BE2C (cell line): Measurements from ENCODE around the gene HOXC5.

Experiments used
- DNase-seq: peaks from one replicate; pipeline ENCODE4 v3.0.0-alpha.2; 2020
- H3K27me3 ChIP-seq: fragments of 250-450 bp; sonication (Bioruptor Pico); 2 replicates; pipeline ENCODE4 v1.5.1; 2020; ENCODE audit warnings: mild to moderate bottlenecking
- H3K36me3 ChIP-seq: fragments of 250-450 bp; sonication (Bioruptor Pico); 2 replicates; pipeline ENCODE4 v1.5.1; 2020; ENCODE audit warnings: mild to moderate bottlenecking
- H3K4me1 ChIP-seq: fragments of 250-450 bp; sonication (Bioruptor Pico); 2 replicates; pipeline ENCODE4 v1.5.1; 2020
- H3K4me3 ChIP-seq: 2 replicates; pipeline ENCODE4 v1.5.1; 2011; ENCODE audit warnings: low read depth, low read length
- H3K9me3 ChIP-seq: fragments of 250-450 bp; sonication (Bioruptor Pico); 2 replicates; pipeline ENCODE4 v1.5.1; 2020
- TF ChIP-seq, protein P1 (sequence below): IDR thresholded peaks from 2 replicates; pipeline ENCODE4 v1.5.1; 2012; ENCODE audit warnings: mild to moderate bottlenecking, low read depth, low read length

The HOXC5 gene

DNA sequence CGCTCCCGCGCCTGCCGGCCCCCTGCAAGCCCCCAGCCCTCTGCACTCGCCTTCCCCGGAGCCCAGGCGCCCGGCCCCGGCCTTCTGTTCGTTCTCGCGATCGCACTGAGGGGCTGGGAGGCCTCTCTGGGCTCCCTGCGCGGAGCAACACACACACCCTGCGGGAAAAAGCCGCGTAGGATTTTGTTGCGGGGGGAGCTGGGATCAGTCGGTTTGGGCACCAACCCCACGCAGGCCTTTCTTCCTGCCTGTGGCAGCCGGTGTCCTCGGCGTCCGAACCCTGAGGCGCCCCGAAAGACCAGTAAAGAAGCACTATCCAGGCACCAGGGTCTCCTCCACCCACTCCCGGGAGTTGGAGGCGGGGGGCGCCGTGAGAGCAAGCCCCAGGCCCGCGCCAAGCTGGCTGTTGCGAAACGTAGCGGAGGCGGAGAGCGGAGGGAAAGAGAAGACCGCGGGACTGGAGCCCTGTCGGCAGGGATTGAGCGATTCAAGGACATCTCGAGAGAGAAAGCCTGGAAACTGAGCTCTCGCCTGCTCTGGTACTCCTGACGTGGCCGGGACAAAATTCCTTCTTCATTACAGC lies 1.9 kb upstream of the HOXC5 start:
- Histone ChIP-seq H3K9me3 (no peaks in the 10 kb centered on the region), H3K4me3 (no peak overlapping the region), H3K4me1 (peaks cover 16% of the 10 kb centered on the region), H3K36me3 (no peaks in the 10 kb centered on the region), H3K27me3 (no peaks in the 10 kb centered on the region)
- no peak for DNase-seq
- TF ChIP-seq, protein P1, sequence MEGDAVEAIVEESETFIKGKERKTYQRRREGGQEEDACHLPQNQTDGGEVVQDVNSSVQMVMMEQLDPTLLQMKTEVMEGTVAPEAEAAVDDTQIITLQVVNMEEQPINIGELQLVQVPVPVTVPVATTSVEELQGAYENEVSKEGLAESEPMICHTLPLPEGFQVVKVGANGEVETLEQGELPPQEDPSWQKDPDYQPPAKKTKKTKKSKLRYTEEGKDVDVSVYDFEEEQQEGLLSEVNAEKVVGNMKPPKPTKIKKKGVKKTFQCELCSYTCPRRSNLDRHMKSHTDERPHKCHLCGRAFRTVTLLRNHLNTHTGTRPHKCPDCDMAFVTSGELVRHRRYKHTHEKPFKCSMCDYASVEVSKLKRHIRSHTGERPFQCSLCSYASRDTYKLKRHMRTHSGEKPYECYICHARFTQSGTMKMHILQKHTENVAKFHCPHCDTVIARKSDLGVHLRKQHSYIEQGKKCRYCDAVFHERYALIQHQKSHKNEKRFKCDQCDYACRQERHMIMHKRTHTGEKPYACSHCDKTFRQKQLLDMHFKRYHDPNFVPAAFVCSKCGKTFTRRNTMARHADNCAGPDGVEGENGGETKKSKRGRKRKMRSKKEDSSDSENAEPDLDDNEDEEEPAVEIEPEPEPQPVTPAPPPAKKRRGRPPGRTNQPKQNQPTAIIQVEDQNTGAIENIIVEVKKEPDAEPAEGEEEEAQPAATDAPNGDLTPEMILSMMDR: no peak

DNA sequence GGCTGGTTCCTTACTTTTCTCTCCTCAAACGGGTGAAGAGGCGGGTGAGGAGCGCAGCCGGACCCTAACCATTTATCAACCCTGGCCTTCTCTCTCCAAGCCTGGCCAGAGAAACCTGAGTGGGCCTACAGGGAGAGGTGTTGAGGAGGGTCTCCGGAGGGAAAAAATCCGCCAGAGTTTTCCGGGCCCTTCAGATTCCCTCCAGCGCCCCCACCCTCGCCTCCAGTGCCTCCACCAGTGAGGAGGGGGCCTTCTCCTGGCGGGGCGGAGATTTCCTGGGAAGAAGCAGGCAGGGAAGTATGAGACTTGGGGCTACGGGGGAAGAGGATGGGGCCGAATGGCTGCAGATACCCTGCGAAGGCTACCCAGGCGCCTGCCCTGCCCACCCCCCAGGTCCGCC lies 1.4 kb upstream of the HOXC5 start:
- Histone ChIP-seq H3K36me3 (no peaks in the 10 kb centered on the region), H3K9me3 (no peaks in the 10 kb centered on the region), H3K4me1 (peaks cover 18% of the 10 kb centered on the region), H3K4me3 (no peak overlapping the region), H3K27me3 (no peaks in the 10 kb centered on the region)
- TF ChIP-seq, protein P1: no peak
- no peak for DNase-seq

DNA sequence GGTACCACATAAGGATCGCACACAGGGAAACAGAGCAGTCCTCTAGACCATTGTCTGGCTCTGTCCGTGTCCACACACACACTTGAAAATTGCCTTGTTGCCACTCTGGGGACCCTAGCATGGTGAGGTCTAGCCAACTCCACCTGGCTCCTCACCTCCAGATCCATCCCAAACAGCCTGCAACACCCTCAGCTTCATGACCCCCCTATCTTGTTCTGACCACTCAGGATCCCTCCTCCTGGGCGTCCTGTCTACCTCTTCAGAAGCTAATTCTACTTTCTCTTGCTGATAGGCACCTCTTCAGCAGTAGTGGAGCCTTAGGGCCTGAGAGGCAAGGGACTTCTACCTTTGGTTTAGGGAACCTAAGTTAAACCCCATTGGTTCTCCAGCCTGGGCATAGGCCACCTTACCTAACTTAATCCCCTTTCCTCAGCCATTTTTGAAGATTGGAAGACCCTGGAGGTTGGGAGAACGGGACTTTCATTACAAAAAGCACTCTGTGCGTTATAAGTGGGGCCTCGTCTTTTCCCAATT lies 697 bp upstream of the HOXC5 start:
- Histone ChIP-seq H3K36me3 (no peaks in the 10 kb centered on the region), H3K9me3 (no peaks in the 10 kb centered on the region), H3K27me3 (no peaks in the 10 kb centered on the region), H3K4me3 (no peak overlapping the region), H3K4me1 (peaks cover 25% of the 10 kb centered on the region)
- no peak for DNase-seq
- TF ChIP-seq, protein P1: no peak

DNA sequence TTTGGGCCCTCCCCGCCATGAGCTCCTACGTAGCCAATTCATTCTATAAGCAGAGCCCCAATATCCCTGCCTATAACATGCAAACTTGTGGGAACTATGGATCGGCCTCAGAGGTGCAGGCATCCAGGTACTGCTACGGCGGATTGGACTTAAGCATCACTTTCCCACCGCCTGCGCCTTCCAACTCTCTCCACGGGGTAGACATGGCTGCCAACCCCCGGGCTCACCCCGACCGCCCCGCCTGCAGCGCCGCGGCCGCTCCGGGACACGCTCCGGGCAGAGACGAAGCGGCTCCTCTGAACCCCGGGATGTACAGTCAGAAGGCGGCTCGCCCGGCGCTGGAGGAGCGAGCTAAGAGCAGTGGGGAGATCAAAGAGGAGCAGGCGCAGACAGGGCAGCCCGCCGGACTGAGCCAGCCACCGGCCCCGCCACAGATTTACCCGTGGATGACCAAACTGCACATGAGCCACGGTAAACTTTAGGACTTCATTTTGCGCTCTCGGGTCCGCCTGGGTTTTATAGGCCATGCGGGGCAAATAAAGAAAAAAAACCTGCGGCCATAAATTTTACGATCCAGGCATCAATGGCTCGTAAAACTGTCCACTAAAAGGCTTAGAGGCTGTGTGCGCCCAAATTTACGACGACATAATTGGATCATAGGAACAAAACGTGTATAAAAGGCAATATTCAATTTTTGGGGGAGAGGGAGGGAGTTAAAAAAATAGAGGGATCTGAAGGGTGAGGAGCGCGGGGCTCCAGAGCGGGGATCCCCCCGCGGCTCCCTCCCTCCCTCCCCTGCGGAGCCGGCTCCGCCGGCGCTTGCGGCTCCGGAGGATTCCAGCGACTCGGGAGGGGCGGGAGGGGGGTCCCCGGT lies 493 bp downstream of the HOXC5 start:
- no peaks in the 10 kb centered on the region for H3K36me3 ChIP-seq
- no peaks in the 10 kb centered on the region for H3K27me3 ChIP-seq
- no peaks in the 10 kb centered on the region for H3K9me3 ChIP-seq
- H3K4me3 ChIP-seq: peak overlapping the region; percentile 71
- TF ChIP-seq, protein P1: no peak
- peak; percentile 69 for DNase-seq
- peaks cover 28% of the 10 kb centered on the region for H3K4me1 ChIP-seq

DNA sequence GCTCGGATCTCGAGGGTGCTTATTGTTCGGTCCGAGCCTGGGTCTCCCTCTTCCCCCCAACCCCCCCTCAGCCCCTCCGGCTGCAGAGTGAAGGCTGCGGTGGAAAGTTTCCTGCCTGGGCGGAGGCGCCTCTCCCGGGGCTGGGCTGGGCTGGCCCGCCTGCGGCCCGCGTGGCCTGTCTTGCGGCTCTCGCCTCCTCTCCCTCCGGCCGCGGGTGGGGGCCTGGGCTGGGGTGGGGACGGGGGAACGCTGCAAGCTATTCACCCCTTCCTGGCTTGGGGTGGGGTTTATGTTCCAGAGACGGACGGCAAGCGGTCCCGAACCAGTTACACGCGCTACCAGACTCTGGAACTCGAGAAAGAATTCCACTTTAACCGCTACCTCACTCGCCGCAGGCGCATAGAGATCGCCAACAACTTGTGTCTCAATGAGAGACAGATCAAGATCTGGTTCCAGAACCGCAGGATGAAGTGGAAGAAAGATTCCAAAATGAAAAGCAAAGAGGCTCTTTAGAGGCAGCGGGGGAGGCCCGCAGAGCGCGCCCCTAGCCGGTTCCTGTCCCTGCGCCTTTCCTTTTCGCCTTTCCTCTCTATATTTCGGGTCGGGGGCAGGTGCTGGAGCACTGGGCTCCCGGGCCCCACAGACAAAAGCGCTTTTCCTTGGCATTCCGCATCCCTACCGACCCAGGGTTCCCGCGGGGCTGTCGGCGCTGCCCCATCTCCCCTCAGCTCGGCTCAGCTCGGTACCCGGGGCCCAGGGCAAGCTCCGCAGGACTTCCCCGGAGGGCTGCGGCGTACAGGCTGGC lies 1.3 kb downstream of the HOXC5 start:
- peaks cover 28% of the 10 kb centered on the region for H3K4me1 ChIP-seq
- no peaks in the 10 kb centered on the region for H3K27me3 ChIP-seq

More for the DNA sequence above, 1.3 kb downstream of the HOXC5 start:
- no peak for DNase-seq
- peak overlapping the region; percentile 71 for H3K4me3 ChIP-seq
- no peaks in the 10 kb centered on the region for H3K9me3 ChIP-seq
- no peaks in the 10 kb centered on the region for H3K36me3 ChIP-seq
- TF ChIP-seq, protein P1: no peak
